Mesenchymal stem cell (in vitro differentiated cells and primary cell): ENCODE results near the gene LAMP1.
A peak's percentile ranks its signal among the peaks of the same experiment; 100 is the strongest.
"Not testable (repeated sequence)": the region's sequence is repeated elsewhere in the genome, so short reads cannot be mapped to it uniquely, and the experiment has no call there.

Experiments used
- DNase-seq: peaks from one replicate; pipeline ENCODE4 v3.0.0-alpha.2; 2013
- H2AFZ ChIP-seq: one replicate; pipeline ENCODE4 v1.6.1; 2013; ENCODE audit warnings: low read depth, mild to moderate bottlenecking, control low read depth, inconsistent platforms, low read length, moderate library complexity
- H2AK5ac ChIP-seq: 2 replicates; pipeline ENCODE4 v1.6.1; 2013; ENCODE audit warnings: low read length, moderate library complexity, mild to moderate bottlenecking, inconsistent platforms; ENCODE audit not compliant: severe bottlenecking
- H2BK120ac ChIP-seq: one replicate; pipeline ENCODE4 v1.6.1; 2013; ENCODE audit warnings: low read depth, mild to moderate bottlenecking, inconsistent platforms, low read length, moderate library complexity
- H2BK12ac ChIP-seq, 2 experiments: one replicate each; pipeline ENCODE4 v1.6.1; 2013; ENCODE audit warnings: inconsistent platforms in 2 of 2, low read length in 2 of 2, mild to moderate bottlenecking in 2 of 2, moderate library complexity in 2 of 2, control low read depth in 1 of 2
- H2BK15ac ChIP-seq: one replicate; pipeline ENCODE4 v1.6.1; 2013; ENCODE audit warnings: mild to moderate bottlenecking, low read depth, inconsistent platforms; ENCODE audit not compliant: poor library complexity, severe bottlenecking
- H2BK5ac ChIP-seq: 2 replicates; pipeline ENCODE4 v1.6.1; 2013; ENCODE audit warnings: low read depth, mild to moderate bottlenecking, low read length, control low read depth, inconsistent platforms; ENCODE audit not compliant: poor library complexity, severe bottlenecking
- H3K14ac ChIP-seq, 2 experiments: one replicate each; pipeline ENCODE4 v1.6.1; 2013; ENCODE audit warnings: inconsistent platforms in 2 of 2, low read length in 2 of 2, control low read depth in 1 of 2, mild to moderate bottlenecking in 1 of 2, moderate library complexity in 1 of 2
- H3K18ac ChIP-seq, 2 experiments: one replicate each; pipeline ENCODE4 v1.6.1; 2013; ENCODE audit warnings: inconsistent platforms in 2 of 2, low read length in 2 of 2, control low read depth in 1 of 2, low read depth in 1 of 2, mild to moderate bottlenecking in 1 of 2
- H3K23ac ChIP-seq, 2 experiments: one replicate each; pipeline ENCODE4 v1.6.1; 2013; ENCODE audit warnings: inconsistent platforms in 2 of 2, low read length in 2 of 2, mild to moderate bottlenecking in 2 of 2, moderate library complexity in 2 of 2, control low read depth in 1 of 2
- H3K27ac ChIP-seq: 2 replicates; pipeline ENCODE4 v1.5.1; 2013; ENCODE audit warnings: mild to moderate bottlenecking, moderate library complexity, low read length, control low read depth, inconsistent platforms; ENCODE audit not compliant: poor library complexity, severe bottlenecking
- H3K27me3 ChIP-seq, 2 experiments: 2 replicates each; pipeline versions ENCODE4 v1.6.1 to v1.7.0; 2013; ENCODE audit warnings: low read length in 2 of 2, mild to moderate bottlenecking in 2 of 2, moderate library complexity in 2 of 2, control low read depth in 1 of 2, inconsistent platforms in 1 of 2; ENCODE audit not compliant: control insufficient read depth in 1 of 2, insufficient read depth in 1 of 2
- H3K36me3 ChIP-seq, 2 experiments: 2 replicates each; pipeline versions ENCODE4 v1.6.1 to v1.7.0; 2013; ENCODE audit warnings: low read length in 2 of 2, control low read depth in 1 of 2, inconsistent platforms in 1 of 2, low read depth in 1 of 2, mild to moderate bottlenecking in 1 of 2; ENCODE audit not compliant: insufficient read depth in 2 of 2, control insufficient read depth in 1 of 2
- H3K4ac ChIP-seq, 2 experiments: one replicate each; pipeline ENCODE4 v1.6.1; 2013; ENCODE audit warnings: inconsistent platforms in 2 of 2, low read length in 2 of 2, mild to moderate bottlenecking in 2 of 2, moderate library complexity in 2 of 2, control low read depth in 1 of 2, low read depth in 1 of 2
- H3K4me1 ChIP-seq: 2 replicates; pipeline ENCODE4 v1.6.1; 2013; ENCODE audit warnings: low read depth, low read length, control low read depth; ENCODE audit not compliant: control insufficient read depth, insufficient read depth
- H3K4me2 ChIP-seq: 2 replicates; pipeline ENCODE4 v1.6.1; 2013; ENCODE audit warnings: low read length, mild to moderate bottlenecking, inconsistent platforms; ENCODE audit not compliant: poor library complexity, severe bottlenecking
- H3K4me3 ChIP-seq, 2 experiments: 2 replicates each; pipeline versions ENCODE4 v1.5.1 to v1.7.0; 2013; ENCODE audit warnings: low read length in 2 of 2, mild to moderate bottlenecking in 2 of 2, control low read depth in 1 of 2, low read depth in 1 of 2; ENCODE audit not compliant: insufficient read depth in 1 of 2
- H3K79me1 ChIP-seq: replicated peaks from 2 replicates; pipeline ENCODE4 v1.6.1; 2013; ENCODE audit warnings: mild to moderate bottlenecking, control low read depth, low read length, inconsistent platforms; ENCODE audit not compliant: poor library complexity, severe bottlenecking
- H3K9ac ChIP-seq: 2 replicates; pipeline ENCODE4 v1.7.0; 2013; ENCODE audit warnings: mild to moderate bottlenecking, low read length, moderate library complexity
- H3K9me3 ChIP-seq: 2 replicates; pipeline ENCODE4 v1.7.0; 2013; ENCODE audit warnings: mild to moderate bottlenecking, low read length; ENCODE audit not compliant: control insufficient read depth
- H4K8ac ChIP-seq: one replicate; pipeline ENCODE4 v1.6.1; 2013; ENCODE audit warnings: inconsistent platforms, mild to moderate bottlenecking, low read length, moderate library complexity
- H4K91ac ChIP-seq: one replicate; pipeline ENCODE4 v1.6.1; 2013; ENCODE audit warnings: mild to moderate bottlenecking, low read length, inconsistent platforms
- WGBS: methylation state at CpG from one replicate; pipeline ENCODE4 v1.1.7; 2013; ENCODE audit warnings: mixed read lengths; 5-methylcytosine and 5-hydroxymethylcytosine counted together

The LAMP1 gene

DNA sequence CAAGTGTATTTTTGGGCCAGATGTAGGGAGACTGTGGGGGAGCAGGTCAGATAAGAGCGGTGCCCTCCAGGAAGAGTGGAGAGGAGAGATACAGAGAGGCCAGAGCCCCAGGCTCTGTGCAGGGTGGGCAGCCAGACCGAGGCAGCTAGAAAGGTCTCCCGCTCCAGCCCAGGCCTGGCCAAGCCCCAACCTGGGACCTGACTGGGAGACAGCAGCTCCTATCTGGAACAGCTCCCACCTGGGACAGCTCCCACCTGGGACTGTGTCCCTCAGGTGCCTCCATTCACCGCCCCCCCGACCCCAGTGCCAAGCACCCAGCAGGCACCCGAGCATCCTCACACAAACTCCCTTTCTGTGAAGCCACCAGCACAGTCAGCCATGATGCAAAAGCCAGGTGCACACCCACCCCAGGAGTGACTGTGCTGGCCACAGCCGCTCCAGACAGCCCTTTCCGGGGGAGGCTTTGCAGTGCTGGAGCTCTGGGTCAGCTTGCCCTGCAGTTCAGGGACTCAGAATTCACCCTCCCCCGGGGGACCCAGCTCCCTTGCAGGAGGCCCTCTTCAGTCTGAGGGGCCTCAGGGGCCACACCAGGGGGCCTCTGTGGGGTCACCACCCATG is 69.0 kb downstream of the LAMP1 start:
- 87% methylated on average over 9 of the region's 9 CpGs for WGBS
- H3K4me1 ChIP-seq: peaks cover 9% of the 10 kb centered on the region

DNA sequence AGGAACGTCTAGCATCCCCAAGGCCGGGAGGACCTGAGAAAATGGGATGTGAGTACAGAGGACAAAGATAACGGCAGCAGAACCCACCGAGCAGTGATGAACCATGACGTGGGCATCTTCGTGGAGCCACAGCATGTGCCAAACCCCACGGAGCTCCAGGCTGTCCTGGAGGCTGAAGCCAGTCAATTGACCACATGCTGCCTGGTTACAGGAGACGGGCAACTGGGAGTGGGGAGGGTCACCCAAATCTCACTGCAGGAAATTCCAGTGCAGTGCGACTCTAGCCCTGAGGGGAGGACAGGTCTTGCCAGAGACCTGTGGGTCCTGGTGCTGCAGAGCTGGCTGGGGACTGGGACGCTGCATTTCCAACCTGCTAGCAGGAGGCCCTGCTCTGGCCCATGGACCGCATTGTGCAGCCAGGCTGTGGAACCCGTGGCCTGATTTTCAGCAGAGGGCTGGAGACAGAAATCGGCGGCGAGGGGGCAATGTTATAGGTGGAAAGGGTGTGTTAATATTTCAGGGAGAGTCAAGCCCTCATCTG is 70.1 kb downstream of the LAMP1 start:
- 86% methylated on average over 12 of the region's 15 CpGs for WGBS
- H4K91ac ChIP-seq: no peak overlapping the region
- peaks cover 9% of the 10 kb centered on the region for H3K4me1 ChIP-seq
- H3K9me3 ChIP-seq: no peaks in the 10 kb centered on the region
- H3K79me1 ChIP-seq: no peaks in the 10 kb centered on the region
- no peak overlapping the region for H3K4me3 ChIP-seq
- H3K23ac ChIP-seq: no peak overlapping the region
- no peak overlapping the region for H3K4me2 ChIP-seq
- no peaks in the 10 kb centered on the region for H3K36me3 ChIP-seq
- H3K4ac ChIP-seq: no peak overlapping the region
- no peak overlapping the region for H3K14ac ChIP-seq
- no peak overlapping the region for H3K18ac ChIP-seq
- H4K8ac ChIP-seq: no peak overlapping the region
- no peak overlapping the region for H3K9ac ChIP-seq
- H2BK5ac ChIP-seq: no peak overlapping the region
- no peak overlapping the region for H2AFZ ChIP-seq
- no peak overlapping the region for H2BK12ac ChIP-seq
- no peak overlapping the region for H3K27ac ChIP-seq
- no peak overlapping the region for H2BK120ac ChIP-seq
- no peak overlapping the region for H2AK5ac ChIP-seq
- no peak for DNase-seq
- peaks cover 0 to 22% of the 10 kb centered on the region in 2 experiments for H3K27me3 ChIP-seq
- no peak overlapping the region for H2BK15ac ChIP-seq

More for the DNA sequence above, 69.0 kb downstream of the LAMP1 start:
- Histone ChIP-seq H3K18ac (peak overlapping the region in 1 of 2 experiments; percentile 21), H3K4me2 (no peak overlapping the region), H3K4ac (no peak overlapping the region), H2BK120ac (no peak overlapping the region), H2BK12ac (no peak overlapping the region), H3K36me3 (no peaks in the 10 kb centered on the region), H4K8ac (no peak overlapping the region), H2AFZ (no peak overlapping the region), H3K9me3 (no peaks in the 10 kb centered on the region), H2BK5ac (no peak overlapping the region), H3K14ac (no peak overlapping the region), H3K79me1 (no peaks in the 10 kb centered on the region), H3K23ac (no peak overlapping the region), H3K9ac (no peak overlapping the region), H4K91ac (no peak overlapping the region), H2AK5ac (no peak overlapping the region), H3K27me3 (peaks cover 0 to 26% of the 10 kb centered on the region in 2 experiments), H2BK15ac (no peak overlapping the region), H3K27ac (no peak overlapping the region), H3K4me3 (no peak overlapping the region)
- DNase-seq: no peak

DNA sequence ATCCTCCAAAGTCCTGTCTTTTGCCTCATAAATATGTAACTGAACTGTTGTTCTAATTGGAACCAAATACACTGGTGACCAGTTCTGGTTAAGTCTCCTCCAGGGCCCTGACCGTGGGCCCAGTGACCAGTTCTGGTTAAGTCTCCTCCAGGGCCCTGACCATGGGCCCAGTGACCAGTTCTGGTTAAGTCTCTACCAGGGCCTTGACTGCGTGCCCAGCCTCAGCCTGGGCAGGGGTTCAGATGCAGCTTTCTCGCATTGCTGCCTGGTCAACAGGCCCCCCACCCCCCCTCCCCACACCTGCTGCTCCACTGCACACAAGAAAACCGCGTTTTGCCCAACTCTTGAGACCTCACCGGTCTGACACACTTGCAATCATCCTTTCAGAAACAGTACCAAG is 70.7 kb downstream of the LAMP1 start:
- H3K14ac ChIP-seq: no peak overlapping the region
- peaks cover 0 to 16% of the 10 kb centered on the region in 2 experiments for H3K27me3 ChIP-seq
- no peak overlapping the region for H3K4me3 ChIP-seq
- H3K36me3 ChIP-seq: no peaks in the 10 kb centered on the region
- no peak overlapping the region for H3K23ac ChIP-seq
- no peaks in the 10 kb centered on the region for H3K79me1 ChIP-seq
- H4K91ac ChIP-seq: no peak overlapping the region
- H2BK15ac ChIP-seq: no peak overlapping the region
- H2BK5ac ChIP-seq: no peak overlapping the region
- no peak overlapping the region for H2BK12ac ChIP-seq
- H3K9ac ChIP-seq: no peak overlapping the region
- H3K9me3 ChIP-seq: no peaks in the 10 kb centered on the region
- no peak overlapping the region for H2AFZ ChIP-seq
- no peak overlapping the region for H3K27ac ChIP-seq
- H3K4ac ChIP-seq: no peak overlapping the region
- WGBS: 88% methylated on average over 6 of the region's 6 CpGs
- DNase-seq: no peak
- no peak overlapping the region for H2AK5ac ChIP-seq
- H4K8ac ChIP-seq: no peak overlapping the region
- no peak overlapping the region for H3K18ac ChIP-seq
- peaks cover 9% of the 10 kb centered on the region for H3K4me1 ChIP-seq
- no peak overlapping the region for H3K4me2 ChIP-seq
- H2BK120ac ChIP-seq: no peak overlapping the region

DNA sequence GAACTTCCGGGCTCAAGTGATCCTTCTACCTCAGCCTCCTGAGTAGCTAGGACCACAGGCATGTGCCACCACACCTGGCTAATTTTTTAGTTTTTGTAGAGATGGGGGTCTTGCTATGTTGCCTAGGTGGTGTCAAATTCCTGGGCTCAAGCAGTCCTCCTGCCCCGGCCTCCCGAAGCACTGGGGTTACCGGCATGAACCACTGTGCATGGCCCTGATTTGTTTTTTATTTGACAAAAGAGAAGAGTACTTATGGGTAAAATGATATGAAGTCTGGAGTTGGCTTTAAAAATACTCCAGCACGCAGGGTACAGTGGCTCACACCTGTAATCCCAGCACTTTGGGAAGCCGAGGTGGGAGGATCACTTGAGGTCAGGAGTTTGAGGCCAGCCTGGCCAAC is 71.3 kb downstream of the LAMP1 start:
- not testable (repeated sequence) for H2AK5ac ChIP-seq, H3K23ac ChIP-seq, H3K27me3 ChIP-seq

More for the DNA sequence above, 71.3 kb downstream of the LAMP1 start:
- not testable (repeated sequence) for H3K36me3 ChIP-seq, H3K4me1 ChIP-seq, H4K8ac ChIP-seq, H3K4me2 ChIP-seq, H3K9ac ChIP-seq, H2BK5ac ChIP-seq, H3K18ac ChIP-seq, H3K14ac ChIP-seq, H3K79me1 ChIP-seq, DNase-seq, H2BK12ac ChIP-seq, H3K9me3 ChIP-seq, H2AFZ ChIP-seq, H4K91ac ChIP-seq, H3K27ac ChIP-seq, H2BK15ac ChIP-seq, H3K4me3 ChIP-seq, H3K4ac ChIP-seq, H2BK120ac ChIP-seq
- WGBS: 93% methylated on average over 6 of the region's 6 CpGs
